Tibial nerve (tissue), 4 donors: ENCODE measurements around the gene TMEM62. TPM values are rescaled to one million over a fixed set of nuclear protein-coding genes. Genes with fewer than 3 reads are reported as not detected.
"Not testable (repeated sequence)": the region's sequence is repeated elsewhere in the genome, so short reads cannot be mapped to it uniquely, and the experiment has no call there.

ENCODE experiments used
- DNase-seq, 2 donors: peaks; one replicate each; pipeline ENCODE4 v3.0.0-alpha.2; 2019; ENCODE audit warnings: low spot score in 2 of 2
- H3K27ac ChIP-seq, 4 donors: fragments of 200-600 bp; sonication (generic) in 3 of 4; one replicate each; pipeline ENCODE4 v1.5.1; 2017 to 2019; ENCODE audit warnings: mild to moderate bottlenecking in 1 of 4
- H3K27me3 ChIP-seq, 2 donors: fragments of 200-600 bp; sonication (generic) in 1 of 2; one replicate each; pipeline versions ENCODE4 v1.5.1 to v1.6.0; 2017 to 2019
- H3K36me3 ChIP-seq, 3 donors: fragments of 200-600 bp; sonication (generic); one replicate each; pipeline ENCODE4 v1.5.1; 2018 to 2019
- H3K4me1 ChIP-seq, 4 donors: fragments of 200-600 bp; sonication (generic) in 3 of 4; one replicate each; pipeline ENCODE4 v1.5.1; 2017 to 2019
- H3K4me3 ChIP-seq, 4 donors: fragments of 200-600 bp; sonication (generic) in 3 of 4; one replicate each; pipeline ENCODE4 v1.5.1; 2017 to 2019; ENCODE audit warnings: mild to moderate bottlenecking in 1 of 4, moderate library complexity in 1 of 4
- H3K9me3 ChIP-seq, 4 donors: fragments of 200-600 bp; sonication (generic) in 3 of 4; one replicate each; pipeline ENCODE4 v1.5.1; 2017 to 2019
- CTCF ChIP-seq, 5 experiments: fragments of 200-600 bp in 3 of 5; fragments of 450-650 bp in 2 of 5; sonication (generic) in 3 of 5; IDR thresholded peaks; one replicate each; pipeline ENCODE4 v1.5.1; 2016 to 2019; ENCODE audit warnings: antibody characterized with exemption in 5 of 5, mild to moderate bottlenecking in 3 of 5, moderate library complexity in 2 of 5
- EP300 ChIP-seq, 2 donors: sonication (generic); formaldehyde crosslinking; IDR thresholded peaks; one replicate each; pipeline ENCODE4 v1.6.1; 2017; ENCODE audit warnings: antibody characterized with exemption in 2 of 2, mild to moderate bottlenecking in 1 of 2
- POLR2A ChIP-seq, 2 donors: fragments of 450-650 bp; IDR thresholded peaks; one replicate each; pipeline ENCODE4 v1.6.1; 2017; ENCODE audit warnings: antibody characterized with exemption in 2 of 2, mild to moderate bottlenecking in 2 of 2, moderate library complexity in 2 of 2
- whole genome bisulfite sequencing, 2 donors: methylation state at CpG; one replicate each; pipeline ENCODE4 v1.1.5; 2018; 5-methylcytosine and 5-hydroxymethylcytosine counted together
- total RNA-seq, 4 donors: library from RNA; depleted of rRNA; stranded (reverse); fragments of >200 nt; gene quantifications; one replicate each; pipeline ENCODE4 v1.1.0, GENCODE V29; 2016

Gene TMEM62
- total RNA-seq, 4 donors from 2014 or later = 19.5 to 49.8 (median 35.6) TPM

- no peak overlapping the region for H3K4me3 ChIP-seq
Measured at GRCh38 chr15:43151688-43152087, 18.3 kb downstream of the TMEM62 start.

GRCh38 chr15:43153269-43153668 lies 19.9 kb downstream of the TMEM62 start:
- no peaks in the 10 kb centered on the region for H3K9me3 ChIP-seq
- TF ChIP-seq CTCF (IDR thresholded peaks at IDR 0.05) (no peak), POLR2A (IDR thresholded peaks at IDR 0.05) (no peak)
- no peak overlapping the region for H3K4me3 ChIP-seq
- no peak for DNase-seq
- peaks cover 0 to 75% (median 10%) of the 10 kb centered on the region in 3 donors for H3K36me3 ChIP-seq
- H3K27ac ChIP-seq = no peak overlapping the region
- no peaks in the 10 kb centered on the region for H3K27me3 ChIP-seq
- peaks cover 0 to 8% (median 0%) of the 10 kb centered on the region in 4 donors for H3K4me1 ChIP-seq

More at GRCh38 chr15:43151688-43152087, 18.3 kb downstream of the TMEM62 start:
- 90 to 94% methylated on average over 2 of the region's 2 CpGs for WGBS, 2 donors
- Histone ChIP-seq H3K4me1 (peaks cover 0 to 8% (median 0%) of the 10 kb centered on the region in 4 donors), H3K27ac (no peak overlapping the region), H3K27me3 (no peaks in the 10 kb centered on the region), H3K36me3 (peaks cover 0 to 71% (median 10%) of the 10 kb centered on the region in 3 donors), H3K9me3 (no peaks in the 10 kb centered on the region)
- DNase-seq = no peak
- no peak for TF ChIP-seq CTCF (IDR thresholded peaks at IDR 0.05)
- no peak for TF ChIP-seq EP300 (IDR thresholded peaks at IDR 0.05)
- no peak for TF ChIP-seq POLR2A (IDR thresholded peaks at IDR 0.05)

DNA sequence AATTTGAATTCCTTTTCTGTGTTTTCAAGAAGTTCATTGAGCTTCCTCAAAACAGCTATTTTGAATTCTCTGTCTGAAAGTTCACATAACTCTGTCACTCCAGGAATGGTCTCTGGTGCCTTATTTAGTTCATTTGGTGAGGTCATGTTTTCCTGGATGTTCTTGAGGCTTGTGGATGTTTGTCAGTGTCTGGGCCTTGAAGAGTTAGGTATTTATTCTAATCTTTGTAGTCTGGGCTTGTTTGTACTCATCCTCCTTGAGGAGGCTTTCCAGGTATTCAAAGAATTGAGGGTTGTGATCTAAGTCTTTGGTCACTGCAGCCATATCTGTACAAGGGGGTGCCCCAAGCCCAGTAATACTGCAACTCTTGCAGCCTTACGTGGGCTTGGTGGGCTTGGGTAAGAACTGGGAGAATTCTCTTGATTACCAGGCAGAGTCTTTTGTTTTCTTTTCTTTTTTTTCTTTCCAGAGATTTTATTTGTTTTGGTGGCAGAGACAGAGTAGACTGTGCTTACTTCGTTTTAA lies 32.5 kb downstream of the TMEM62 start:
- no peak overlapping the region for H3K27ac ChIP-seq
- peaks cover 0 to 90% (median 3%) of the 10 kb centered on the region in 3 donors for H3K36me3 ChIP-seq
- no peak for TF ChIP-seq EP300 (IDR thresholded peaks at IDR 0.05)
- no peak for TF ChIP-seq POLR2A (IDR thresholded peaks at IDR 0.05)
- TF ChIP-seq CTCF (IDR thresholded peaks at IDR 0.05) = no peak
- no peak for DNase-seq
- no peaks in the 10 kb centered on the region for H3K9me3 ChIP-seq
- no peaks in the 10 kb centered on the region for H3K27me3 ChIP-seq
- WGBS, 2 donors = 83 to 85% methylated on average over 2 of the region's 2 CpGs
- H3K4me3 ChIP-seq = no peak overlapping the region
- H3K4me1 ChIP-seq = no peaks in the 10 kb centered on the region

- not testable (repeated sequence) for H3K27ac ChIP-seq, DNase-seq, H3K4me1 ChIP-seq, H3K4me3 ChIP-seq, H3K27me3 ChIP-seq, H3K9me3 ChIP-seq
- H3K36me3 ChIP-seq = peaks cover 0 to 90% (median 7%) of the 10 kb centered on the region in 3 donors
- 96% methylated on average over 11 to 18 of the region's 28 CpGs for WGBS, 2 donors
Measured at GRCh38 chr15:43167261-43167660, 33.9 kb downstream of the TMEM62 start.

DNA sequence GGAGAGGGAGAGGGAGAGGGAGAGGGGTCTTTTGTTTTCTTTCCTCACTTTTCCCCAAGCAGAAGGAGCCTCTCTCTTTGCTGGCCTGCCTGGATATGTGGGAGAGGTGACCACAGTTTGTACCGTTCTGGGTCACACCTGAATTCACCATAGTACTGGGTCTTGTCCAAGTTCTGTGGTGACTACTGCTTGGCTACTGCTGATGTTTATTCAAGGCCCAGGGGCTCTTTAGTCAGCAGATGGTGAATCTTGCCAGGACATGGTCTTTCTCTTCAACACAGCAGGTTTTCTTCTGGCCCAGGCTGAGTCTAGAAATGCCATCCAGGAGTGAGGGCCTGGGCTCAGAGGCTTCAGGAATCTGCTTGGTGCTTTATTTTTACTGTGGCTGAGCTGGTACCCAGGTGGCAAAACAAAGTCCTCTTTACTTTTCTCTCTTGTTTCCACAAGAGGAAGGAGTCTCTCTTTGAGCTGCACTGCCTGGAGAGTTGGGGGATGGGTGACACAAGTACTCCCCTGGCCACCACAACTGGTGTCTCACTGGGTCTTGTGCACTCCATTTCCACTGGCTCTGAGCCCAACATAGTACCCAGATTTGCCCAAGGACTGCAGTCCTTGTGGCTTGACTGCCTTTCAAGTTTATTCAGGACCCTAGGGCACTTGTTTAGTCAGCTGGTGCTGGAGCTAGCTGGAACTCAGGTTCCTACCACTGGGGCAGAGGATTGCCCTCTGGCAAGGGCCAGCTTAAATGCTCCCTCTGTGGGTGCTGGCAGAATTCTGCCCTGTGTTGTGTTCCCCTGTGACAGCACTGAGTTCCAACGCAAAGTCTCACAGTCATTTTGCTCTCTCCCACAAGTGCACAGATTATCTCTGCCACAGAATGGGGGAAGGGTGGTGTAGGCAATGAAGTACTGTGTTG lies 35.1 kb downstream of the TMEM62 start:
- DNase-seq = no peak
- no peaks in the 10 kb centered on the region for H3K4me1 ChIP-seq
- no peak overlapping the region for H3K27ac ChIP-seq
- H3K9me3 ChIP-seq = peaks cover 0 to 10% (median 0%) of the 10 kb centered on the region in 4 donors
- H3K36me3 ChIP-seq = peaks cover 0 to 90% (median 7%) of the 10 kb centered on the region in 3 donors
- 67 to 92% methylated on average over 2 of the region's 2 CpGs for WGBS, 2 donors
- no peaks in the 10 kb centered on the region for H3K27me3 ChIP-seq
- H3K4me3 ChIP-seq = no peak overlapping the region
- TF ChIP-seq CTCF (IDR thresholded peaks at IDR 0.05) = no peak
- TF ChIP-seq POLR2A (IDR thresholded peaks at IDR 0.05) = no peak
- no peak for TF ChIP-seq EP300 (IDR thresholded peaks at IDR 0.05)
